GM18909 (cell line): ENCODE measurements around the gene KIF7.

Experiments
- ATAC-seq: cut with Tn5 transposase; IDR thresholded peaks from one replicate; pipeline ENCODE4 v1.9.1; 2021; ENCODE audit warnings: mild to moderate bottlenecking; ENCODE audit not compliant: unreplicated experiment, poor library complexity

The KIF7 gene

DNA sequence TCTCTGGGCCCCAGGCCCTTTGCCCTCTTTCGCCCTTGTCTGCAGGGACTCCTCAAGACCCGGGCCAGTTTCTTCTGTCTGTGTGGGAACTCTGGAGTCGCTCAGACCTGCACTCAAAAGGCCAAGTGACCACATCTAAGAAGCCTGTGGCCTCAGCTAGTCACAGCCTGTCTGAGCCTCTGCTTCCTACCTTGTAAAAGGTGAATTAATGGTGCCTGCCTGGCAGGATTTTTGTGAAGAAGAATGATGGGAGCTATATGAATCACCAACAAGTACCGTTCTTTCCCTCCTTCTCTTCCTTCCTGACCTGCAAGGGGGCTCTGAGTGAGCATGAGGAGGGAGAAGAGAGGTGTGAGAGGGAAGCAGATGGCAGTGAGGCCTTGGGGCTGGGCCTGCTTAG lies 16.4 kb upstream of the KIF7 start:
- no peak for ATAC-seq

DNA sequence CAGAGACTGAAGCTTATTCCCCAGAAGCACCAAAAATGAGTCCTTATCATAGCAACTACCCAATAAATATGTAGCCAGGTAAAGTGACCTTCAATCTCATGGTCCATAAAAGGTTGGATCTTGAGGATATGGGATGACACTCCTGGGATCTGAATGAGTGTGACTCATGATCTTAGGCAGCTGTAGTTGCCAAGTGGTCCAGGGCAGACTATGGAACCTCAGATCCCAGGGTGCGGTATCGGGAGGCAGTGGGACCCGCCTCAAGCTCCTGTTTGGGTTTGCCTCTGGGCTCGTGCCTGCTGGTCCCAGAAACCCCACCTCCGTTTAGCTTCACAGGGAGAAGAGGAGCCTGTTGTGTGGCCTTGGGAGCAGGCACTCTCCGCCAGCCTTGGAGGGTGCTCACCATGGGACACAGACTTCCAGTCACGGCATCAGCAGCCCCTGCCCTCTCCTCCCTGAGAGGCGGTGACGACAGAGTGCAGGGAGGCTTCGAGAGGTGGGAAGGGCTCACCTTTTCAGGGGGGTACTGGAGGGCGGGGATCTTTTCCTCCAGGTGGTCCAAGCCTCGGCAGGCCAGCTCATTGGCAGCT lies 15.8 kb upstream of the KIF7 start:
- ATAC-seq: no peak

DNA sequence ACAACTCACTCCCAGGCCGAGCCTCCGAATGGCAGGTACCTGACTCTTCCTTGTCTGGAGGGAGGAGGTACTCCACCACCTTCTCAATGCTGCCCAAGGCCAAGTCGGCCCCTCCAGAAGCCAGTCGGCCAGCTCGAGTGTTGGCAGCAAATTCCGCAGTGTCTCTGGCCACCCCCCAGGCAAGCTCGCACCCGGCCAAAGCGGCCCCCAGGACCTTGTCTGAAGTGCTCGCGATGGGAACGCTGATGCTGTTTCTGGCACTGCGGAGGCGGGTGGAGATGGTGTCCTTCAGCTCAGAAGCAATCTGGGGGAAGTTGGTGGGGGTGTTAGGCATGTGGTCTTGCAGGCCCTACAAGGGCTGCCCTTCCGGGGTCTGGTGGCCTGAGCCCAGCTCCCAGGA lies 14.7 kb upstream of the KIF7 start:
- ATAC-seq: no peak

DNA sequence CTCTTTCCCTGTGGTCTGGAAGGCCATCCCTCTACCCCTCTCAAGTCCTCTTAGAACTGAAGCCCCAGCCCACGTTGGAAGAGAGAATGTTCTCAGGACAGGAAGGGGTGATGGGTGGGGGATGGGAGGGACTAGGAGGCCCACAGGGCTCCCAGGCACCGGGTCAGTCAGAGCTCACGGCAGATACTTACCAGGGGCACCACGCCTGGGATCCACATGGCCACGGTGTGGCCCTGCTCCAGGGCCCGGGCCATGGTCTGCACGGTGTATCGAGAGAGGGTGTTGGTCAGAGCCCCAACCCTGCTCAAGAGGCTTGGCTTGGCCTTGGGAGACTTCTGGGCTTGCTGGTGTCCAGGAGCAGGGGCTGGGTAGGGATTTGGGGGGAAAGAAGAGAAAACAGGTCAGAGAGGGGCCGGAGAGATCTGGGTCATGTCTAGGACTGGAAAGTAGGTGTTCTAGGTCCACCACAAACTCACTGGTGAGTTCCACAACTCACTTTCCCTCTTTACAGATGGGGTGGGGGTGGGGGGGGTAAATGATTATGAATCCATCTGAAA lies 14.1 kb upstream of the KIF7 start:
- ATAC-seq: no peak

DNA sequence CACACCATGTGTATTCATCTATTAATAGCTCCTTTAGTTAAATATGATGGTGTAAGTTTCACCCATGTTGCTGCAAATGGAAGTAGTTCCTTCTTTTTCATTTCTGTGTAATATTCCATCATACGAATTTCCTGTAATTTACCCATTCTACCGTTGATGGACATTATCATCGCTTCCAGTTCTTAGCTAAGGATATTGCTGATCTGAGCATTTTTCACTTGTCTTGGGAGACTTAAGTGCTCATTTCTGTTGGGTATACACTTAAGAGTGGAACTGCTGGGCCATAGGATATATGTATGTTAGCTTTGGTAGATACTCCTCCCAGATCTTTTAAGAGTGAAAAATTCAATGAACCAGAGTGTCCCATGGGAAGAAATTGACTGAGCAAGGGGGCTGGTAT lies 12.9 kb upstream of the KIF7 start:
- no peak for ATAC-seq

DNA sequence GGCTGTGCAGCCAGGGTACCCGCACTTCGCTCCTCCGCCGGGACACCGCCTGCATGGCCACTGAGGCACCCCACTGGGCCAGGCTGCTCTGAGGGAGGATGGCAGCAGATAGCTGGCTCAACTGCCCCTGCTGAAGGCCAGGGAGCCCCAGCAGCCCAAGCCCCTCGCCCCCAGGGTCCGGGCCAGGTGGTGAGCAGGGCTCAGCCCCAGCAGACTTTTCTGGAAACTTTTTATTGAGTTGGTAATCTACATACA lies 12.4 kb upstream of the KIF7 start:
- no peak for ATAC-seq

DNA sequence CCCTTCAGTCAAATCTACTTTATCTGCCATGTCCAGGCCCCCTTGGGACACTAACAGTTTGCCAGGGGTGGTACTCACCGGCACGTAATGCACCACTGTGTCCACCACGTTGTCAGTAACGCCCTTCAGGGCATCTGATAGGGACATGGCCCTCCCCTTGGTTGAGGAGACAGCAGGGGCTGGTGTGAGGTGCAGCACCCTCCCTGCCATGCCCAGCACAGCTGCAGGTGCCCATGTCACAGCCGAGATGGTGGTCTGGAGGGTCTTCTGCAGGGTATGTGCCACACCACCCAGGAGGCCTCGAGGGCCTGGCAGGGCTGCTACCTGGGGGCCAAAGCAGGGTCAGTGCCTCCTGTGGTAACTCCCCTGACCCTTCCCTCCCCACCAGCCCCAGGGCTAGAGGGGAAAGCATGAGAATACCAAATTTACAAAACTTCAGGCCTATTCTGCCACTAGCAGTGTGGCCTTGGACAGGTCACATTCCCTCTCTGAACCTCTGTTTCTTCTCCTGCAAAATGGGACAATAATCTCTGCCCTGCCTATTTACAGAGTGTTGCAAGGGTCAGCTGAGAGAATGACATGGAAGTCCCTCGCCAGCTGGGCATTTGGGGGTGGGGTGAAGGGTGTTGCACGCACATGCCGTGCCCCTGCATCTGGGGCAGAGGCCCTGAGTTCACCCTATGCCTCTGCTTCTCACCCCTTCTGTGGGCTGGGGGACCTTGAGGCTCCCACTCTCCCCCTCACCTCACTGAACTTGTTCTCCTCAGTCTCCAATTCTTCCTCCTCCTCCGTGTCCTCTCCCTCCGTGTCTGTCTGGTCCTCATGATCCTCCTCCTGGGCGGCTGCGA lies 11.8 kb upstream of the KIF7 start:
- no peak for ATAC-seq

DNA sequence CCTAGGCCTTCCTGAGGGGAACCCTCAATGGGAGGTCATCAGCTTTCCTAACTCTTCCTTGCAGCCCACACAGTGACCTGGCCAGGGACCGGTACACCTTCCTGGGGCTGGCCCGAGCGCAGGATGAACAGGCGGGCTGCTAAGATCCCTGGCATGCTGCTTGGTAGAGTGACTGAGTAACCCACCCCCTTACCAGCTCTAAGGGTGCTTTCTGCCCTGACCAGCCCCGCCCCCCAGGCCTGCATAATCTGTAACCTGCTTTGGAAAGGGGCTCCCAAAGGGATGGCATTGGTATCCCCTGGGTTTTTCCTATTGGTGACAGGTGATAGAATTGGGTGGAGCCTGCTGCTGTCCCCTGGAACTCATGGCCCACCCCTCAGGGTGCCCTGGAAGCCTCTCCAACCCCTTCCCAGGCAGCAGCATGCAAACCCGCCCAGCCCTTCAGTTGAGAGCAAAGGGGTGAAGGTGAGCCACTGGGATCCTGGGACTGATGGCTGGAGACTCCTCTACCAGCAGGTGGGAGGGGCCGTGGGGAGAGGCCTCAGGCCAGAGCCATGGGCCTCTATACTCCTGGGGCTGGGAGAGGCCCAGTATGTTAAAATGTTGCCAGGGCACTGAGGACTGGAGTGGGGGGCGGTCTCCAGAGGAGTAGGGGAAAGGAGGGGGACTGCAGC lies 11.1 kb upstream of the KIF7 start:
- no peak for ATAC-seq

DNA sequence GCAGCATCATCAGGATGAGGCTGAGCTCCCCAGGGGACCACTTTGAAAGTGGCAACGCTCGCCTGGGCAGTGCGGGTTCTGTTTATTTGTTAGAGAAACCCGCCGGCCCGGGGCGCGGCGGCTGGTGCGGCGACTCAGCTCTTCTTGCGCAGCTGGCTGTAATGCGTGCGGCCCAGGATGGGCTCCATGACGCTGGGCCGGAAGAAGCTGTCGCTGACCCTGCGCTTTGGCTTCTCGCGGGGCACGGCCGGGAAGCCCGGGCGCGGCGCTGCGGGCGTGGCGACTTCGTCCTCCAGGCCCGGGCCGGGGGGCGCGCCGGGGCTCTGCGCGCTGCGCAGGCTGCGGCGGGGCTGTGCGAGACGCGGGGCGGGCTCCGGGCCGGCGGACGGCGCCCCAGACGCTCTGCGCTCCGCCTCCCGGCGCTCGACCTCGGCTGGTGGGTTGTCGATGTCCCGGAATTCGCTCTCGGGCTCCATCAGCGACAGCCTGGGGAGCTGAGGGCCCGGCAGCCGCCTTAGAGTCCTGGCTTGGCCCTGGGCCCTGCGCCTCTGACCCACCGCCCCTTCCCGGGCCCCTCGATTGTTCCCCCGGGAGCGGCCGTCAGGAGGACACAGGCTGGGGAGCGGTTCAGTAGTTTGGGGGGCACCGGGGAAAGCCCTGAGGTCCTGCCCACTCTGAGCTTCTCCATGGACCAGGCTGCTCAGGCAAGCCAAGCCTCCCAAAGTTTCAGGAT lies 10.3 kb upstream of the KIF7 start:
- peak; percentile 56 for ATAC-seq

DNA sequence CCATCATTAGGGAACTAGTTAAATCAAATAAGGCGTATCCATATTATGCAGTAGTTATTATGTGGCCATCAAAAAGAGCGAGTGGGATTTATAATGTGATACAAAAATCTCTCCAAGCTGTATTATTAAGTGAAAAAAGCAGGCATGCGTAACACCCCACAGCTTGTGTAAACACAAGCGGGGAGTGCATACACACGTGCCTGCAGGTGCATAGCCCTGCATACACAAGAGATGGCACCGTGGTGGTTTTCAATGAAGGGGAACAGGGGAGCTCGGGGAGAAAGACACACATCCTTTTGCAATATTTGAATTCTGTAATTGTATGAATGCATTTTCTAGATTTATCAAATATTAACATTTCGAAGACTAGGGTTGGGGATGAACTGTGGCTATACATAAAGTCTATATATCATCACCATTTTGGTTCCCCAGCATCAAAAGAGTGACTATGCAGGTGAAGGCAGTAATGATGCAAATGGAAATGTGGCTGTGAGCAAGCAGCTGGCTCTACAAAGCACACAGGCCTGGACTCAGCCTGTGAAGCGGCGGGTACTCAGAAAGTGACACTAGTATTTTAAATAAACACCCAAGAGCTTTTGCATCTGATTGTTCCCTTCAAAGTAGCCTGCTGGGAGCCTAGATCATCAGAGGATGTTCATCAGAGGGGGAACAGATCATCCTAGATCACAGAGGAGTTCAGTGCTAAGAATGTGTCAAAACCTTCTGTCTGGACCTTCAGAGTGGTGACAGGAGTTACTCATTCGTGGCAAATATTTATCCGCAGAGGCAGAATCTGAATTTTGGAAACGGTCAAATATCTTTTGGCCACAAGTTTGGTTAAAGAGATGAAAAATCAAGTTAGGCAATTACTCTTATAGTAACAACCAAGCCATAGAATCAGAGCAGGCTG lies 9.4 kb upstream of the KIF7 start:
- no peak for ATAC-seq

DNA sequence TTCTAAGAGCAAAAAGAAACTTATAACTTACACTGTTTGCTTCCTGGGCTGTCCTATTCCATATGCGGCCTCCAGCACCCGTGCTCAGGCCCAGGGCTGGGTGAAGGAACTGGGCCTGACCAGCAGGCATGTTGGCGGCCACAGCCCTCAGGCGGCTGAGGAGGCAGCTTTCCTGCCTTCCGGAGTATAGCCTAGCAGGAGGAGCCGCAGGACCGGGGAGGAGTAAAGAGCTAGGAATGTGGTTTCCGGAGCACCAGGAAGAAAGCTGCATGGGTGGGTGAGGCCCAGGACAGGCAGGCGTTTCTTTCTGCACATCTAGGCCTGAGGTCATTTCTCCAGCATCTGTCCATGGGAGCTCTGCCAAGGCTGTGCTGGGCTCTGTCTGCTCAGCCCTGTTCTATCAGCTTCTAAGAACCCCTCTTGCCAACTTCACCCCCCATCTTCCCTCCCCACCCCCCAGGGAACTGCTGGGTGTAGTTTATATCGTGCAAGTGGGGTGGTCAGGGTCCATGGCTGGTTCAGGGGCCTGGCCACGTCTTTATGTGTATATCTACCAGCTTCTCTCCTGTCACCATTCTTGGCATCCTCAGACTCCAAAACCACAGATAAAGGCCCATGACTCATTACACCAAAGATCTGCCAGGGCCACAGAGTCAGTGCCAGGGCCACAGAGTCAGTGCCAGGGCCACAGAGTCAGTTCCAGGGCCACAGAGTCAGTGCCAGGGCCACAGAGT lies 7.8 kb upstream of the KIF7 start:
- no peak for ATAC-seq

DNA sequence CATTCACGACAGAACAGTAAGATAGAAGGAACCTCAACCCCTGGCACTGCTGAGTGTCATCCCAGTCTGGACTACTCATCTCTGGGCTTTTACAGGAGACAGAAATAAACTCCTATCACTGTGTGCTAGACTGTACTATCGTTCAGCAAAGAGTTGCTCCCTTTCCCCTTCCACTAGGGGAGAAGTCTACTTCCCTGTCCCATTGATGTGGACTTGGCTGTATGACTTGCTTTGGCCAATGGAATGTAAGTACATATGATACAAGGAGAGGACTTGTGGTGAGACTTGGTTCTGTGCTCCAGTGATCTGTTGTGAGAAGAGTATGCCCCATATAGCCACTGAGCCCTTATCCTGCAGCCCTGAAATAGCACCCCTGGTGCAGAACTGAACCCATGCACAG lies 5.3 kb upstream of the KIF7 start:
- no peak for ATAC-seq

DNA sequence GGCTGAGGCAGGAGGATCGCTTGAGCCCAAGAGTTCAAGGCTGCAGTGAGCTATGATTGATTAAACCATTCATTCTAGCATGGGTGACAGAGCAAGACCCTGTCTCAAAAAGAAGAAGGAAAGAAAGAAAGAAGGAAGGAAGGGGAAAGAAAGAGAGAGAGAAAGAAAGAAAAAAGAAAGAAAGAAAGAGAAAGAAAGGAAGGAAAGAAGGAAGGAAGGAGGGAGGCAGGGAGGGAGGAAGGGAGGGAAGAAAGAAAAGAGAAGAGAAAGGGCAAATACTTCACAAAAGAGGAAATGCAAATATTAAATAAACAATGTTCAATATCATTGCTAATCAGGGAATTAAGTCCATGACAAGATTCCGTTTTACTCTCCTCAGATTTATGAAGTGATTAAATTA lies 4.0 kb upstream of the KIF7 start:
- no peak for ATAC-seq

DNA sequence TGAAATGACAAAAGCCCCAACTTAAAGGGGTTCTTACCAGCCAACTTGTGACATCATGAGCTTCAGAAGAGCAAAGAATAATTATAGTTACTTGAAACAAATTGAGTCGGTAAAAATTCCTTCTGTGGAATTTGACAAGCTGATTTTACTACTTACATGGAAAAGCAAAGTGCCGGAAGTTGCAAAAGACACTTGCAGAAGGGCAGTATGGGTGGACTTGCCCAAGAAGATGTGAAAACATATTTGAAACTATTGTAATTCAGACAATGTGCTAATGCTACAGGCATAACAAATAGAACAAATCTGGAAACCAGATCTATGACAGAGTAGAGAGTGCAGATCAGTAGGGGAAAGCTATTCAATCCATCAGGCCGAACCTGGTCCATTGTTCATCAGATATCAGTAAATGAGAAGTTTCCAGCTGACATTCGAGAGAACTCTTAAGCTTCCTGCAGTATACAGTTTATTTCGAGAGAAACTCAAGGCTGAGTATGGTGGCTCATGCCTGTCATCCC lies 2.5 kb upstream of the KIF7 start:
- no peak for ATAC-seq

DNA sequence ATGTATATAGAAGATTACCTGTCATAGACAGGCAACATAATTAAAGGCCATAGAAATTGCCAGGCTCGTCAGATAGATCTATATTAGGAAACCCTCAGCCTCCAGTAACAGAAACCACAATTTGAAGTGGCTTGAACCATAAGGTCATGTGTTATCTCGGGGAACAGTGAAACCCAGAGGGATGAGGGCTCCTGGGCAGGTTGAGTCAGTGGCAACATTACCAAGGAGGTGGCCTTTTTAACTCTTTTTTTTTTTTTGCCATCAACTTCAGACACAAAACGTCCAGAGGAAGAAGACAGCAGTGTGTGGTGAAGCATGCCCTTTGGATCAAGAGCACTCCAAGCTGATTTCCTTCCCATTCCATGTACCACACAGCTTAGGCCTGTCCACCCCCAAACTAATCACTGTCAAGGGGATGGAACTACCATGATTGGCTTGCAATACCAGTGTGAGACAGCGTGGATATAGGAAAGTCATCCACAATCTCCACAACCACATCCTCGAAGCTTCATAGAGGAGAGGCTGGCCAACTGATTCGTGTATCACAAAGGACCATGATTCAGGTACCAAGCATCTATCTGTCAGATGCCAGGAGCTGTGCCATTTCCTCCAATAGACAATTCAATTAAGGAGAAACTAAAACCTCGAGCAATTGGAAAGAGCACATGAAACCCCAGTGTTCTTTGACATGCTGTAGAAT lies 999 bp upstream of the KIF7 start:
- no peak for ATAC-seq

DNA sequence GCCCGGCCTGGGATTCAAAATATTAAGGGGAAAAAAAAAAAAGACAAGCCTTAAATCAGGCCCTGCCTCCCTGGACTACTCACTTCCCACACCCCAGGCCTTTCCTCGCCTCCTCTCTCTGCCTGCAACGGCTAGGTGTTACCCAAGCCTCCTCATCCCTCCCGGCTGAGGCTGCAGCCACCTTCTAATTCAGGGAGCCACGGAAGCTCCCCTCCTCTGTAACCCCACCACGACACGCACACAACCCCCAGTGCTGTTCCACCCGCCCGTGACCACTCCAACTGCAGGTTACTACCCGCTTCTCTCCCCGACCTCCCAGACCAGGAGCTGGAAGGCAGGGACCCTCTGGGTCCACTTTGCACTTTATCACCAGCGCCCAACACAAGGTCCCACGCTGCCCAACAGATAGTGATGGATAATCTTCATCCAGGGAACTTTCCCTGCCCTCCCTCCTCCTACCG lies 936 bp downstream of the KIF7 start:
- no peak for ATAC-seq

DNA sequence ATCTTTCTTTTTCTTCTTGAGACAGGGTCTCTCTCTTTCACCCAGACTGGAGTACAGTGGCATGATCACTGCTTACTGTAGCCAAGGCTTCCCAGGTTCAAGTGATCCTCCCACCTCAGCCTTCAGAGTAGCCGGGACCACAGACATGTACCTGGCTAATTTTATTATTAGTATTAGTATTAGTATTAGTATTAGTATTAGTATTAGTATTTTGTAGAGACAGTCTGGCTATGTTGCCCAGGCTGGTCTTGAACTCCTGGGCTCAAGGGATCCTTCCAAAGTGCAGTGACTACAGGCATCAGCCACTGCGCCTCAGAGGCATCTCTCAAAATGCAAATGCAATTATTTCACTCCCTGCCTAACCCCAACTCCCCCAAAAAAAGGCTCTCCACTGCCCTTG lies 1.7 kb downstream of the KIF7 start:
- no peak for ATAC-seq

DNA sequence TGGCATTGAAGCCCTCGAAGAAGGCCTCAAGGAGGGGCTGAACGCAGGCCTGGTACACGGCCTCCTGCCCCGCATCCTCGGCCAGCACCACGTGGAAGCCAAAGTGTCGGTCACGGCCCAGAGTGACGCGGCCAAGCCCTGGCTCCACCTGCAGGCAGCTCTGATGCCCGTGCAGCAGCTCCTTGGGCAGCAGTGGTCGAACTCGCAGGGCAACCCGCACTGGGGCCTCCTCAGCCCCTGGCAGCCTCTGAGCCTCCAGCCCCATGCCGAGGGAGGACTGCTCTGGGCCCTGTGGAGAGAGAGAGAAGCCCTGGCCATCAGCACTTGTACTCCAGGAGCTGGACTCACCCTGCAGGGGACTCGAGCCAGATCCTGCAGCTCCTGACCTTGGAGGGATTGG lies 2.6 kb downstream of the KIF7 start:
- no peak for ATAC-seq
